WERI-Rb-1 (cell line): ENCODE data around the gene STING1.

ENCODE experiments used
- DNase-seq: peaks from one replicate; pipeline ENCODE4 v3.0.0-alpha.2; 2020
- H3K27ac ChIP-seq: fragments of 250-450 bp; sonication (Bioruptor Pico); 2 replicates; pipeline ENCODE4 v1.5.1; 2020; ENCODE audit warnings: mild to moderate bottlenecking, moderate library complexity
- H3K27me3 ChIP-seq: fragments of 250-450 bp; sonication (Bioruptor Pico); 2 replicates; pipeline ENCODE4 v1.5.1; 2021; ENCODE audit warnings: mild to moderate bottlenecking, low read depth, moderate library complexity; ENCODE audit not compliant: insufficient read depth, severe bottlenecking
- H3K36me3 ChIP-seq: fragments of 250-450 bp; sonication (Bioruptor Pico); 2 replicates; pipeline ENCODE4 v1.5.1; 2020; ENCODE audit warnings: mild to moderate bottlenecking, moderate library complexity
- H3K4me3 ChIP-seq: 2 replicates; pipeline ENCODE4 v1.5.1; 2011; ENCODE audit warnings: low read depth, mild to moderate bottlenecking, control low read depth, low read length
- H3K9me3 ChIP-seq: fragments of 250-450 bp; sonication (Bioruptor Pico); 2 replicates; pipeline ENCODE4 v1.5.1; 2021; ENCODE audit warnings: mild to moderate bottlenecking, moderate library complexity; ENCODE audit not compliant: severe bottlenecking
- TF ChIP-seq, protein P1 (sequence below): IDR thresholded peaks from 2 replicates; pipeline ENCODE4 v1.5.1; 2011; ENCODE audit warnings: low read depth, mild to moderate bottlenecking, control low read depth, inconsistent platforms, low read length

The STING1 gene

GRCh38 chr5:139495638-139496435 lies 13.3 kb upstream of the STING1 start:
- H3K27ac ChIP-seq: no peak overlapping the region
- TF ChIP-seq, protein P1, sequence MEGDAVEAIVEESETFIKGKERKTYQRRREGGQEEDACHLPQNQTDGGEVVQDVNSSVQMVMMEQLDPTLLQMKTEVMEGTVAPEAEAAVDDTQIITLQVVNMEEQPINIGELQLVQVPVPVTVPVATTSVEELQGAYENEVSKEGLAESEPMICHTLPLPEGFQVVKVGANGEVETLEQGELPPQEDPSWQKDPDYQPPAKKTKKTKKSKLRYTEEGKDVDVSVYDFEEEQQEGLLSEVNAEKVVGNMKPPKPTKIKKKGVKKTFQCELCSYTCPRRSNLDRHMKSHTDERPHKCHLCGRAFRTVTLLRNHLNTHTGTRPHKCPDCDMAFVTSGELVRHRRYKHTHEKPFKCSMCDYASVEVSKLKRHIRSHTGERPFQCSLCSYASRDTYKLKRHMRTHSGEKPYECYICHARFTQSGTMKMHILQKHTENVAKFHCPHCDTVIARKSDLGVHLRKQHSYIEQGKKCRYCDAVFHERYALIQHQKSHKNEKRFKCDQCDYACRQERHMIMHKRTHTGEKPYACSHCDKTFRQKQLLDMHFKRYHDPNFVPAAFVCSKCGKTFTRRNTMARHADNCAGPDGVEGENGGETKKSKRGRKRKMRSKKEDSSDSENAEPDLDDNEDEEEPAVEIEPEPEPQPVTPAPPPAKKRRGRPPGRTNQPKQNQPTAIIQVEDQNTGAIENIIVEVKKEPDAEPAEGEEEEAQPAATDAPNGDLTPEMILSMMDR: no peak
- DNase-seq: no peak
- H3K9me3 ChIP-seq: no peaks in the 10 kb centered on the region
- no peak overlapping the region for H3K4me3 ChIP-seq
- H3K36me3 ChIP-seq: no peaks in the 10 kb centered on the region
- H3K27me3 ChIP-seq: no peaks in the 10 kb centered on the region

GRCh38 chr5:139494832-139495231 lies 12.3 kb upstream of the STING1 start:
- no peak overlapping the region for H3K4me3 ChIP-seq
- no peak for DNase-seq
- no peaks in the 10 kb centered on the region for H3K27me3 ChIP-seq
- no peaks in the 10 kb centered on the region for H3K9me3 ChIP-seq
- H3K27ac ChIP-seq: no peak overlapping the region
- H3K36me3 ChIP-seq: no peaks in the 10 kb centered on the region
- TF ChIP-seq, protein P1: no peak

DNA sequence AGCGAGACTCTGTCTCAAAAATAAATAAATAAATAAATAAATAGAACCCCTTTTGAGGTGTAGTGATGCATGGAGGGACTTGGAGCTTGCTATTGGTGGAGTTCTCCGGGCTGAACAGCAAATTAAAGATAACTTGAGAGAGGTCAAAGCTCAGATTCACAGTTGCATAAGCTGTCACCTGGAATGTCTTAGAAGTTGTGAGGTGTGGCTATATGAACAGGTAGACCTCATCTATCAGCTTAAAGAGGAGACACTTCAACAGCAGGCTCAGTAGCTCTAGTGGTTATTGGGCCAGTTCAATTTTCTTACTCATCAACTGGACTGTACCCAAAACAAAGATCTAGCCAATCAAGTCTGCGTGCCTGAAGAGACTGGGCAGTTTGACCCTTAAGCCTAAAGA lies 11.7 kb upstream of the STING1 start:
- Histone ChIP-seq H3K36me3 (no peaks in the 10 kb centered on the region), H3K9me3 (no peaks in the 10 kb centered on the region), H3K27me3 (no peaks in the 10 kb centered on the region), H3K4me3 (no peak overlapping the region), H3K27ac (no peak overlapping the region)
- no peak for DNase-seq
- TF ChIP-seq, protein P1: no peak

GRCh38 chr5:139492700-139493192 lies 10.2 kb upstream of the STING1 start:
- H3K36me3 ChIP-seq: no peaks in the 10 kb centered on the region
- no peaks in the 10 kb centered on the region for H3K9me3 ChIP-seq
- DNase-seq: no peak
- TF ChIP-seq, protein P1: no peak
- H3K27me3 ChIP-seq: no peaks in the 10 kb centered on the region
- no peak overlapping the region for H3K27ac ChIP-seq
- H3K4me3 ChIP-seq: no peak overlapping the region

GRCh38 chr5:139488260-139488659 lies 5.7 kb upstream of the STING1 start:
- Histone ChIP-seq H3K4me3 (no peak overlapping the region), H3K27ac (peak overlapping the region; percentile 55), H3K27me3 (no peaks in the 10 kb centered on the region), H3K36me3 (no peaks in the 10 kb centered on the region), H3K9me3 (no peaks in the 10 kb centered on the region)
- TF ChIP-seq, protein P1: no peak
- no peak for DNase-seq
